ENCODE measurements around the gene CCNL2.

CCNL2 gene

DNA sequence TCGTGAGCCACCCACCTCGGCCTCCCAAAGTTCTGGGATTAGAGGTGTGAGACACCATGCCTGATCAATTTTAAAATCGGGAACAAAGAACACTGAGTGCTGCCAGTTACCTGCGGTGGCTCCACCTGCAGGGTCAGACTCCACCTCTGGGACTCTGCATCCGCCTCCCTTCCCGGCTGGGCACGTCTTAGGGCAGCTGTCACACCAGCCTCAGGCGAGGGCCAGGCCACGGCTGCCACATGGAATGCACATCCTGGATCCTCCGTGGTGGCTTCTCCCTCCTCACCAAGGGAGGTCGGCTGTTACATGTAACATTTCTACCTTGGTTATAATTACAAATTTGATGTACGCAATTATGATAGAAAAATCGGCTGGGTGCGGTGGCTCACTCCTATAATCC, 34.9 kb downstream of the CCNL2 start:
- no peak overlapping the region for H3K4me3 ChIP-seq (ENCODE audit: low read depth, low read length)
- TF ChIP-seq, protein P1, sequence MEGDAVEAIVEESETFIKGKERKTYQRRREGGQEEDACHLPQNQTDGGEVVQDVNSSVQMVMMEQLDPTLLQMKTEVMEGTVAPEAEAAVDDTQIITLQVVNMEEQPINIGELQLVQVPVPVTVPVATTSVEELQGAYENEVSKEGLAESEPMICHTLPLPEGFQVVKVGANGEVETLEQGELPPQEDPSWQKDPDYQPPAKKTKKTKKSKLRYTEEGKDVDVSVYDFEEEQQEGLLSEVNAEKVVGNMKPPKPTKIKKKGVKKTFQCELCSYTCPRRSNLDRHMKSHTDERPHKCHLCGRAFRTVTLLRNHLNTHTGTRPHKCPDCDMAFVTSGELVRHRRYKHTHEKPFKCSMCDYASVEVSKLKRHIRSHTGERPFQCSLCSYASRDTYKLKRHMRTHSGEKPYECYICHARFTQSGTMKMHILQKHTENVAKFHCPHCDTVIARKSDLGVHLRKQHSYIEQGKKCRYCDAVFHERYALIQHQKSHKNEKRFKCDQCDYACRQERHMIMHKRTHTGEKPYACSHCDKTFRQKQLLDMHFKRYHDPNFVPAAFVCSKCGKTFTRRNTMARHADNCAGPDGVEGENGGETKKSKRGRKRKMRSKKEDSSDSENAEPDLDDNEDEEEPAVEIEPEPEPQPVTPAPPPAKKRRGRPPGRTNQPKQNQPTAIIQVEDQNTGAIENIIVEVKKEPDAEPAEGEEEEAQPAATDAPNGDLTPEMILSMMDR (IDR thresholded peaks at IDR 0.05; ENCODE audit: borderline replicate concordance, insufficient read depth, low read depth, low read length): no peak

DNA sequence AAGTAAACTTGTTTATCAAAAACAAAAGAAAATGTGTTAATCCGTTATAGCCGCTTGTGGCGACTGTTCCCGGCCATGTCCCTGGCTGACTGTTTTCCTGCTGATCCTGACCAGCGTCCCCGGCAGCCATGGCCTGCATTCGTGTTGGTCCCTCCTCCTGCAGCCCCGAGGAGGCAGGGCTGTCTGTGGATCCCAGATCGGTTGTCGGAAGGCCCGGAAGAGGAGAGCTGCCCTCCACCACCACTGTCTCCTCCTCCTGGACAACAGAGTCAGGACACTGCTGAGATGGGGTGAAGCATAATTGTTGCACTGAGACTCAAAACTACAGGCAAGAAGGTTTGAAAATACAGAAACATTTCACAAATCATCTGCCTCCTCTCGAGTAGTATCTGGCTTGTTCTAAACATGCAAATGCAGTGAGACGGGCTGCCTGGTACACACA, 37.1 kb downstream of the CCNL2 start:
- TF ChIP-seq, protein P1 (IDR thresholded peaks at IDR 0.05; ENCODE audit: borderline replicate concordance, insufficient read depth, low read depth, low read length): no peak
- no peak overlapping the region for H3K4me3 ChIP-seq (ENCODE audit: low read depth, low read length)

DNA sequence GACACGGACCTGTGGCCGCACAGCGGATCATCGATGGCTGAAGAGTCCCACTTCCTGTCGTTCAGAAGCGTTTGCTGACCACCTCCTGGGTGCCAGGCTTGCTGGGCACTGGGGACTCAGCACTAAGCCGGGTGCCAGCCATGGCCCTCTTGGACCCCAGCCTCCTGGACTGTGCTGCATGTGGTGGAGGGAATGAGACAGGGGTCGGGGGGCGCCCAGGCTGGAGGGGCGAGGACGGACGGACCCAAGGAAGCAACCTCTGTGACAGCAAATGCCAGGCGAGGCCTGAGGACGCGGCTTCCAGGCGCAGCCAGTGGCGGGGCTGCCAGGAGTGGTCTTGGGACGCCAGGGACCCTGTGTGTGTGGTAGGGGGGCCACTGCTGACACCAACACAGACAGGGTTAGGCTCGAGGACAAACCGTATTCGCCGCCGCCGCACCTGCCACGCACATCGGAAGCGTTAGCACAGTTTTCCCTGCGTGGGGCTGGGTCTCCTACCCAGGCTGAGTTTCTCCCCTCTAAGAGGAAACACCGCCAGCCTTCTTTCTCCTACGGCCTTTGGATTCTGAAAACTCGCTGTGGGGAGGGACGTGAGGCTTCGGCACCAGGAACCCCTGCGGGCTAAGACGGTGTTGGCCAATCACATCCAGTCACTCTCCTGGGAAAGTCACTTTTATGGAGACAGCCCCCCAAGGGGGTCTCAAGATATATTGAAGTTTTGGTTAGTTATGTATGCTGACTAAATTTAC, 37.7 kb downstream of the CCNL2 start:
- H3K4me3 ChIP-seq (ENCODE audit: low read depth, low read length): no peak overlapping the region
- TF ChIP-seq, protein P1 (IDR thresholded peaks at IDR 0.05; ENCODE audit: borderline replicate concordance, insufficient read depth, low read depth, low read length): no peak

DNA sequence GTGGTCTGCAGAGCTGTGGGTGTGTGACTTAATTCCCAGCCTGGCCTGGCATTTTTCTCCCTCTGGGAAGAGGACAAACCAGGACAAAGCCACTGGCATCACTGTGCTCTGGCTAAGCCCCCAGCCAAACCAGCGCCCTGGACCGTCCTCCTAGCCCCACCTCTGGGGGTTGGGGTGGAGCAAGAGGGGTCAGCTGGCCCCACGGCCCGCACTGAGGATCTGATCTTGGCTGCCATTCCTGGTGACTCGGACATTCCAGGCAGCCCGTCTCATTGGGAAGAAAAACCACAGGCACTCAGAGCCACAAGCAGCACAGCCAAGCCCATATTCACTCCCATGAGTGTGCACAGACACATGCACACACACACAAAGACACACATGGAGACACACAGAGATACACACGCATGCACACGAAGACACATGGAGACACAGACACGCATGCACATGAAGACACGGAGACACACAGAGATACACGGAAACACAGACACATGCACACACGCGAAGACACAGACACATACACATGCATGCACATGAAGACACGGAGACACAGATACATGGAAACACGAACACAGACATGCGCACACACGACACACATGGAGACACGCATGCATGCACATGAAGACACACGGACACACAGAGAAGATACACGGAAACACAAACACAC, 38.5 kb downstream of the CCNL2 start:
- H3K4me3 ChIP-seq (ENCODE audit: low read depth, low read length): no peak overlapping the region
- TF ChIP-seq, protein P1 (IDR thresholded peaks at IDR 0.05; ENCODE audit: borderline replicate concordance, insufficient read depth, low read depth, low read length): no peak

DNA sequence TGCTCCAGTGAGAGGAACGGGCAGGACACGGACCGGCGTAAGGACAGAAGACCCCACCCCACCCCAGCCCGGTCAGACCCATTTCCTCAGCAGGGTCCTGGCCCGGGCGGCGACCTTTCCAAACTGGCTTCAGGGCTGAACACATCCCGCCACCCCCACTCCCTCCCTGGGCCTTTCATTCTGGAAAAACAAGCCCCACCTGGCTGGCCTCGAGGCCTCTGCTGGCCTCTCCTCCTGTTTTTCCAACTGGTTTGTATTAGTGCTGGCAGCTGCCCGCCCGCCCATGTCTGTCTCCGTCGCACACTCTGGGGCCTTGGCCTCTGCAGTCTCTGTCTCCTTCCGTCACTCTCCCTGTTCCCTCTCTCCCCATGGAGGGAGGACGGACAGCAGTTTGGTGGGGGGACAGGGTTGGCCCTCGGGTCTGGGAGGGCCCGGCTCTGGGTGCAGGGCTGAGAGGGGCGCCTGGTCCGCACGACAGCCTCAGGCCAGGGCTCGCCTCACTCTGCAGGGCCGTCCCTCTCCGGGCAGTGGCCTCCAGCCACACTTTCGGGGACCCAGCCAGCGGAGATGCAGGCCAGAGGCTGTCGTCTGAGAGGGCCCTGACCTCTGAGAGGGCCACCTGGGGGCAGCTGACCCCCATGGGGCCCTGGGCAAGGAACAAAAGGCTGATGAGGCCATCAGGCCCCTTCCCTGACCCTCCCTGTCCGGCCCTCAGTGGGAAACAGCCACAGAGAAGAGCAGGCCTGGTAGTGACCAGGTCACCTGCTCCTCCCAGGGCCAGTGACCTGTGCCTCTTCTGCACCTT, 39.3 kb downstream of the CCNL2 start:
- H3K4me3 ChIP-seq (ENCODE audit: low read depth, low read length): no peak overlapping the region
- TF ChIP-seq, protein P1 (IDR thresholded peaks at IDR 0.05; ENCODE audit: borderline replicate concordance, insufficient read depth, low read depth, low read length): no peak

DNA sequence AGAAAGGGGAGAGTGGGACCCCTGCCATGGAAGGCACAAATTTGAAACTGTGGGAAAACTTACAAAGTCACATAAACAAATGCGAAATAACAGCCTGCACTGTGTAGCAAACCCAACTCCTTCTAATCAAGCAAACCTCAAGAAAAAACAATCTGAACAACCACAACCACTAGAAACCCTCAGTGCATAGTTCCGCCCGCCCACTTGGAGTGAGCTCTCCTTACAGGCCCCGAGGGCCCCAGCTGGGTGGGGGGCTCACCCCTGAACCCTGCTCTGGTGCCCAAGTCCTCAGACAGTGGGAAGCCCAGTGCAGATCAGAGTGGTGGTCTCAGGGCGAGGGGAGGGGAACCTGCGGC, 39.8 kb downstream of the CCNL2 start:
- TF ChIP-seq, protein P1 (IDR thresholded peaks at IDR 0.05; ENCODE audit: borderline replicate concordance, insufficient read depth, low read depth, low read length): no peak
- no peak overlapping the region for H3K4me3 ChIP-seq (ENCODE audit: low read depth, low read length)
